AML-193 (cell line): ENCODE results near the gene CFAP299.

Source experiments
- DNase-seq, 2 experiments: peaks; one replicate each; lab custom pipeline; 2025; lab: John Stamatoyannopoulos, UW

Gene CFAP299

GRCh38 chr4:80515496-80515895, 180.0 kb downstream of the CFAP299 start:
- DNase-seq: no peak

GRCh38 chr4:80521438-80521837, 185.9 kb downstream of the CFAP299 start:
- DNase-seq: peak in 1 of 2 experiments; percentile 18

GRCh38 chr4:80526697-80527096, 191.2 kb downstream of the CFAP299 start:
- no peak for DNase-seq

GRCh38 chr4:80529026-80529425, 193.5 kb downstream of the CFAP299 start:
- DNase-seq: no peak

GRCh38 chr4:80532674-80533333, 197.3 kb downstream of the CFAP299 start:
- DNase-seq: no peak

GRCh38 chr4:80535551-80535950, 200.0 kb downstream of the CFAP299 start:
- DNase-seq: no peak

GRCh38 chr4:80538276-80538926, 202.9 kb downstream of the CFAP299 start:
- DNase-seq: no peak

GRCh38 chr4:80539190-80539589, 203.7 kb downstream of the CFAP299 start:
- no peak for DNase-seq

GRCh38 chr4:80540349-80540748, 204.8 kb downstream of the CFAP299 start:
- DNase-seq: no peak

GRCh38 chr4:80540785-80541469, 205.4 kb downstream of the CFAP299 start:
- no peak for DNase-seq

GRCh38 chr4:80542747-80543146, 207.2 kb downstream of the CFAP299 start:
- no peak for DNase-seq

GRCh38 chr4:80560337-80560736, 224.8 kb downstream of the CFAP299 start:
- no peak for DNase-seq

- DNase-seq: no peak
These were observed 230.8 kb downstream of the CFAP299 start for GRCh38 chr4:80566203-80566872.

GRCh38 chr4:80568891-80569290, 233.4 kb downstream of the CFAP299 start:
- no peak for DNase-seq

- DNase-seq: no peak
These were observed 241.3 kb downstream of the CFAP299 start for GRCh38 chr4:80576796-80577195.

- DNase-seq: peak; percentile 17 to 36
These were observed 242.5 kb downstream of the CFAP299 start for GRCh38 chr4:80578001-80578400.

- DNase-seq: no peak
These were observed 250.0 kb downstream of the CFAP299 start for GRCh38 chr4:80585542-80585941.

- DNase-seq: no peak
These were observed 251.2 kb downstream of the CFAP299 start for GRCh38 chr4:80586716-80587115.

- no peak for DNase-seq
These were observed 252.4 kb downstream of the CFAP299 start for GRCh38 chr4:80587871-80588385.

- no peak for DNase-seq
These were observed 257.4 kb downstream of the CFAP299 start for GRCh38 chr4:80592950-80593349.

GRCh38 chr4:80594701-80595100, 259.2 kb downstream of the CFAP299 start:
- DNase-seq: no peak

GRCh38 chr4:80608281-80608980, 272.9 kb downstream of the CFAP299 start:
- DNase-seq: no peak
